ENCODE measurements around the gene OXA1L.
"Not testable (repeated sequence)": the region's sequence is repeated elsewhere in the genome, so short reads cannot be mapped to it uniquely, and the experiment has no call there.

OXA1L gene

GRCh38 chr14:22802860-22803686, 36.6 kb downstream of the OXA1L start:
- no peak for DNase-seq

DNA sequence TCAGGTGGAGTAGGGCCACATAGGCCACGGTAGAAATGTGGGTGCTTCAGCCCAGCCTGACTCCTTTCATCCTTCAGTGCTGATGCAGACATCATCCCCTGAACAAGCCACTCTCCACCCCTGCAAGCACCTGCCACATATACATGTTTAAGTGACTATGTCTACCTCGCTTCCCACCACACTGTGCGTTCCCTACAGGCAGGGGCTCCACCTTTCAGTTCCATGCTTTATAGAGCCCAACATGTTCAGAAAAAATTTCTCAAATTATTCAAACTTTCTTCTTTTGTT, 37.1 kb downstream of the OXA1L start:
- DNase-seq, result no peak

DNA sequence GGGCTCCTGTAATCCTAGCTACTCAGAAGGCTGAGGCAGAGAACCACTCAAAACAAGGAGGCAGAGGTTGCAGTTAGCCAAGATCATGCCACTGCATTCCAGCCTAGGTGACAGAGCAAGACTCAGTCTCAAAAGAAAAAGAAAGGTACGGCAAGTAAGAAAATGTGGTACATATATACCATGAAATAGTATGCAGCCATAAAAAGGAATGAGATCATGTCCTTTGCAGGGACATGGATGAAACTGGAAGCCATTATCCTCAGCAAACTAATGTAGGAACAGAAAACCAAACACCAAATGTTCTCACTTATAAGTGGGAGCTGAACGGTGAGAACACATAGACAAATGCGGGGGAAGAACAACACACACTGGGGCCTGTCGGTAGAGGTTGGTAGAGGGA, 38.7 kb downstream of the OXA1L start:
- DNase-seq, result not testable (repeated sequence)

DNA sequence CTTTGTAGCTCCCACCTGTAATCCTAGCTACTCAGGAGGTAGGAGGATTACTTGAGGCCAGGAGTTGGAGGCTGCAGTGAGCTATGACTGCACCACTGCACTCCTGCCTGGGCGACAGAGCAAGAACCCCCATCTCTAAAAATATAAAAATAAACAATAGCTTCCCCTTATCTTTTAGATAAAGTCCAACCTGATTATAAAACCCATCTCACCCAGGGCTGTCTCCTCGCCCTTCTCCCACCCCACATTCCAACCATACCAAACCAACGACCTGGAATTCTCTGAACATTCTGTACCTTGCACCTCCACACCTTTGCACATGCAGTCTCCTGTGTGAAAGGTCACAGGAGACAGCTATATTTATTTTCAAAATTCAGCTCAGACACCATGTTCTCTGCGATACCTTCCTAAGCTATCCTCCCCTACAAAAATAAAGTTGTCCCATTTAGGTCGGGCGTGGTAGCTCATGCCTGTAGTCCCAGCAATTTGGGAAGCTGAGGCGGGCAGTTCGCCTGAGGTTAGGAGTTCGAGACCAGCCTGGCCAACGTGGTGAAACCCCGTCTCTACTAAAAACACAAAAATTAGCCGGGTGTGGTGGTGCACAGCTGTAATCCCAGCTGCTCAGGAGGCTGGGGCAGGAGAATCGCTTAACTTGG, 41.1 kb downstream of the OXA1L start:
- DNase-seq, result no peak

- no peak for DNase-seq
Measured at GRCh38 chr14:22808388-22809209, 42.1 kb downstream of the OXA1L start.

DNA sequence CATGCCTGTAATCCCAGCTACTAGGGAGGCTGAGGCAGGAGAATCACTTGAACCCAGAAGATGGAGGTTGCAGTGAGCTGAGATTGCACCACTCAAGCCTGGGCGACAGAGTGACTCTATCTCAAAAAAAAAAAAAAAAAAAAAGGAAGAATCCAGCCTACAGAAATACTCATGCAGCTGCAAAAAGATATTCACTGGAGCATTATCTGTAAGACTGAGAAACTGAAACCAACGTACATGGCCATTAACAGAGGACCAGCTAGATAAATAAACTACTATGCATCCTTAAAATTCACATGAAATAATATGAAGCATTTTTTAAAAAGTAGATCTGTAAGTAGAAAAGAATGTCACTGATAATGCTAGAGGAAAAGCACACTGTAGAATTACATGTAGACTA, 45.2 kb downstream of the OXA1L start:
- DNase-seq, result no peak

GRCh38 chr14:22812744-22813143, 46.3 kb downstream of the OXA1L start:
- DNase-seq, result no peak

GRCh38 chr14:22813145-22813544, 46.7 kb downstream of the OXA1L start:
- no peak for DNase-seq

DNA sequence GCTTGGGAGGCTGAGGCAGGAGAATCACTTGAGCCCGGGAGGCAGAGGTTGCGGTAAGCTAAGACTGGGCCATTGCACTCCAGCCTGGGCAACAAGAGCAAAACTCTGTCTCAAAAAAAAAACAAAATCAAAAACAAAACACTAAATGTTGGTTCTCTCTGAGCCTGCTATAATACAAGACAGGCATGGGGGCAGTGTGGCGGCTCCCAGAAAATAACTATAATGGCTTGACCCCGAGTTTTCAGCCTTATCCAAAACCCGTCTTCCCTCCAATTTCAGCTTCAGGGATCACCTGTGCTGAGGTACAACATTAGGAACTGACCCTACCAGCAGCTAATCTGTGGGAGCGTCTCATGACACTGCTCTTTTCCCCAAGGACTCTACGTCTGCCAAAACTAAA, 47.9 kb downstream of the OXA1L start:
- DNase-seq, result no peak

DNA sequence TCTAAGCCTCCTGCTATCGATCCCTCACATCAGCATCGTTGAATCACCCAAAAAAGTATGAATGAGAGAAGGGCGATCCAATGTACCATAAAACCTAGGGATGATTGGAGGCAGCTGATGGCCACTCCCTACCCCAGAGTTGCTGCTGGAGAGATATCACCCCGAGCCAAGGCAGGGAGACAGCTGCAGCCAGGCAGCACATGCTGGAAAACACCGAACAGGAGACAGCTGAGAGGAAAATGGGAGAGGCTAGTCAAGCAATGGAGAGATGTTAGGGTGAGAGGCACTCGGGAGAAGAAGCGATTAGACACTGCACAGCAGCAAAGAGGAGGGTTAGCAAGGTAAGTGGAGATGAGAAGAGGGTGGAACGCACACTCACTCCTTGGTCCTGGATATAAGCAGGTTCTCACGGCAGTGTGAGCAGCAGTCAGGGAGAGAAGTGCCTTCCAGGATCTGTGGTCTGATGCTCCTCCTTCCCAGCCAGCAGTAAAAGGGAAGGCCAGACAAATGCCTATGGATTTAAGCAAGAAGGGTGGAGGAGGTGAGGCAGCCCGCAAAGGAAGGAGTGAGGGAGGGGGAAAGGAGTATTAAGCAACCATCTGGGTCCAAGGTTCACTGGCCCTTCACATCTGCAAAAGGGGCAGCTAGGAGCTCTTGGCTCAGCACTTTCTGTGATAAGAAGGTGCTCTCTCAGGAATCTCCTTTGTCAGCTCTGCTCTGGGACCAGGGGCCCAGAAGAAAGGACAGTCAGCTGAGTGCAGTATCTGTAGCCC, 48.6 kb downstream of the OXA1L start, which contains the start of gene SLC7A7:
TSS of gene SLC7A7 (minus strand) at position 495 of the 773 bp plus-strand sequence. CDS start 2,037 bp downstream, outside the sequence.
- DNase-seq, result no peak

DNA sequence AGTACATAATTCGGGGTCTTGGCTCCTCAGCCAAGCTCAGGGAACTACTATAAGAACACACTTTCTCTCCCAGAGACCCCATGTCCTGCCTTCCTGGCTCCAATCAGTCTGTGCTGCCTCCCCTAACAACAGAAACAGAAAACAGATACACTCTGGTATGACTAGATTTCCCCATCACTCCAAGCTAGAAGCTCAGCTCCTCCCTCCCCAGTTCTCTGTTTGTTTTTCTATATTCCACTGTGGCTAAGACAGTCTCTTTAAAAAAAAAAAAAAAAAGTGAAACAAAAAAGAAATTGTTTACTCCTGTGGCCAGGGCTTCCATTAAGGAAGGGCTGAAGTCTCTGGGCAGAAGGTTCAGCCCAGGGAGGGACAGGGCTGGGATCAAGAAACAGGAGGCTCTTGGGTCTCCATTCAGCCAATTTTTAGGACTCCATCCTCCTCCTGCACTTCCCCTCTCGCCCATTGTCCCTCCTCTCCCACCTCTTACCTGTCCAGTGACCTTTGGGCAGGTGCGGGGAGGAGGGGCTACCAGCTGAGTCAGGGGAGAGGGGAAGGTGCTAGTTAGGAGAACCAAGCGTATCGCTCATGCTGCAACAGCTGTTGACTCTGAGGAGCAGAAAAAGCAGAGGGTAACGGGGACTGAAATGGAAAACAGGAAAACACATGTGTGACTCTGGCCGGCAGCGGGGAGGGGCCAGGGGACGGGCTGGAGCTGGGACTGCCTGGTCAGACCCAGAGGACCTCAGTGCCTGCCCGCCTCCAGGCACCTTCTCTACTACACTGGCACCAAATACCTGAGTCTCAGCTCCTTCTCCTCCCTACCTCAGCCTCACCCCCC, 52.9 kb downstream of the OXA1L start:
- DNase-seq, result no peak

DNA sequence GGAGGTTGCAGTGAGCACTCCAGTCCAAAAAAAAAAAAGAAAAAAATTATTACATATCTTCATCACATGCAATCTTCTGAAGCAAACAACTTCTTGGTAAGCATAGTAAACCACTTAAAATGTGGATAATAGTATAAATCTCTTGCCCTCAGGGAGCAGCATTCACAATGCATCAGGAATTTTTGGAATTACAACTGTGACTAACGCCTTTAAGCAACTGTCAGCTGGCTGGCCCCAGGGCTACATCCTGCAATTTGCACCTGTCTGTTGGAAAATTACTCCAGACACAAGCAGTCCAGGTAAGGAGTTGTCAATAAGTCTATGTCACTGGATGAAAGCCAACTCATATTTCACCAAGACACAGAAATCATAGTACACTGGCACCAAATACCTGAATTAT, 54.2 kb downstream of the OXA1L start:
- DNase-seq, result no peak

DNA sequence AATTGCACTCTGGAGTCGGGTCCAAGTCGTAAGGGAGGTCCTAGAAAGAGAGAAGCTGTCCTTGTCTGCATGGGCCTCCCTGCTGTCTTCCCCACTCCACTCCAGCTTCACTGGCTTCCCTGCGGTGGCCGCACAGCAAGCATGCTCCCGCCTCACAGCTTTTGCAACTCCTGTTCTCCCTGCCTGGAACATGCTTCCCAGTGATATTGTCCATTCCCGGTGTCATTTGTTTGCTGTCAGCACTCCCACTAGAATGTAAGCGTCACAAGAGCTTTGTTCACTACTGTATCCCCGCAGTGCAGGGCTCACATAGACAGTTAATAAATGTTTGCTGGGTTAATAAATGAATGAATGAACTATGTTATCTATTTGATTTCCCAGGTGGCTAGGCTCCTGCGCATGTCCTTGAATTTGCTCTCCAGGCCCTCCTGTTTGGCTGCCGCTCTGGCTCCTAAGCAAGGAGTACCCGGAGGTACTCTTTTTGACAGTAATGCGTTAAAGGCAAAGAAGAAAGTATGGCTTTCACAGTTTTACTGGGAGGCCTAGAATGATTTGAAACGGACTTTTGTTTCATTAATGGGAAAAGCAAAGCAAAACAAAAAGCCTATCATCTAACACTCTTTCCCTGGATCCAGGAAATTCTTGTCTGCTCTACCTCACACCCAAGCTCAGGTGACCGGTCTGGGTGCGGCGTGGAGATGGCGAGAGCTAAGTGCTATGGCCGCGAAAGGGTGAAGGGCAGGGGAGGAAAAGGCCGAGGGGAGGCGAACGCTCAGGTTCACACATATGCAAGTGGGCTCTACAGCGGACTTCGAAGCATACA, 54.9 kb downstream of the OXA1L start:
- no peak for DNase-seq

DNA sequence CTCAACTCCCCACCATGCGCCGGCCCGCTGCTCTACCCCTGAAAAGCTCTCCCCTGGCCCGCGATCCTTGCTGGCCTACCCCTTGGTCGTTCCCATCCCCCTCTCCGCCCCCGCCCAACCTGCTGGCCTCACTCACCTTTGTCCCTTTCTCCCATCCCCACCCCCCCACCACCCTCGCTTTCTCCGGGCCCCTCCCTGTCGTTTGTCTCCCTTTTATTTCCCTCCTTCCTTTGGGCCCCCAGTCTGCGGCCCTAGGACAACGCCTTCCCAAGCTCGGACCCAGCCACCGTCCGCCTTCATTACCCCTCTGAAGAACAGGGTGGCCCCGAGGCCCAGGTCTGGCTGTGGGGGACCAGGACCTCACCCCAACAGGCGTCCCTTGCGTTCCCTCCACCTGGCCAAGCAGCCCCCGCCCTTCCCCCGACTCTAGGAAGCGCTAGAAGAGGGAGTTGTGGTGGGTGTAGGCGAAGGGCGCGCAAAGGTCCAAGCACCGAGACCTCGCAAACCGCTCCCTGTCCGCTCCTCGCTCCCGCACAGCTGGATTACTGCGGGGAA, 55.6 kb downstream of the OXA1L start:
- DNase-seq, result no peak

Measured in GDM1 (cell line).